HEK293T (cell line): ENCODE results near the gene ZNFX1.

Experiments
- CTCF ChIA-PET: fragments of 350-600 bp; formaldehyde crosslinking; extraction: SDS; loops from one replicate; lab custom pipeline; 2021; ENCODE audit warnings: antibody characterized with exemption, inconsistent platforms; lab: Yijun Ruan, JAX
- POLR2A ChIA-PET: fragments of 350-600 bp; formaldehyde crosslinking; extraction: SDS; loops from one replicate; lab custom pipeline; 2020; ENCODE audit warnings: antibody characterized with exemption, inconsistent platforms; lab: Yijun Ruan, JAX
- DNase-seq: peaks from one replicate; pipeline ENCODE4 v3.0.0; 2012; ENCODE audit warnings: mixed read lengths; ENCODE audit errors: extremely low spot score
- ARNT ChIP-seq: fragments of 450-650 bp; IDR thresholded peaks from 2 replicates; pipeline ENCODE4 v1.6.1; 2017; ENCODE audit warnings: mild to moderate bottlenecking
- BHLHE40 ChIP-seq: fragments of 450-650 bp; IDR thresholded peaks from 2 replicates; pipeline ENCODE4 v1.6.1; 2016; ENCODE audit warnings: mild to moderate bottlenecking, moderate library complexity, borderline replicate concordance
- CTBP1 ChIP-seq: fragments of 450-650 bp; IDR thresholded peaks from 2 replicates; pipeline ENCODE4 v1.6.1; 2016; ENCODE audit warnings: borderline replicate concordance
- ELF4 ChIP-seq: fragments of 450-650 bp; IDR thresholded peaks from 2 replicates; pipeline ENCODE4 v1.6.1; 2017; ENCODE audit warnings: antibody characterized with exemption
- FOXA1 ChIP-seq: fragments of 450-650 bp; IDR thresholded peaks from 2 replicates; pipeline ENCODE4 v1.6.1; 2016; ENCODE audit warnings: mild to moderate bottlenecking
- FOXK2 ChIP-seq: fragments of 450-650 bp; IDR thresholded peaks from 2 replicates; pipeline ENCODE4 v1.6.1; 2016; ENCODE audit warnings: mild to moderate bottlenecking
- FOXM1 ChIP-seq: fragments of 450-650 bp; IDR thresholded peaks from 2 replicates; pipeline ENCODE4 v1.6.1; 2017; ENCODE audit warnings: mild to moderate bottlenecking, borderline replicate concordance
- HDGF ChIP-seq: fragments of 450-650 bp; IDR thresholded peaks from 2 replicates; pipeline ENCODE4 v1.6.1; 2017; ENCODE audit warnings: antibody characterized with exemption, borderline replicate concordance
- L3MBTL2 ChIP-seq: fragments of 450-650 bp; conservative IDR thresholded peaks from 2 replicates; pipeline ENCODE4 v1.6.1; 2016; ENCODE audit warnings: mild to moderate bottlenecking
- LEF1 ChIP-seq: fragments of 450-650 bp; IDR thresholded peaks from 2 replicates; pipeline ENCODE4 v1.6.1; 2017; ENCODE audit warnings: mild to moderate bottlenecking, borderline replicate concordance
- NFRKB ChIP-seq: fragments of 450-650 bp; IDR thresholded peaks from 2 replicates; pipeline ENCODE4 v1.6.1; 2016; ENCODE audit warnings: mild to moderate bottlenecking, moderate library complexity
- PKNOX1 ChIP-seq: fragments of 450-650 bp; IDR thresholded peaks from 2 replicates; pipeline ENCODE4 v1.6.1; 2016
- SP1 ChIP-seq: fragments of 450-650 bp; IDR thresholded peaks from 2 replicates; pipeline ENCODE4 v1.6.1; 2017
- SUZ12 ChIP-seq: fragments of 450-650 bp; IDR thresholded peaks from 2 replicates; pipeline ENCODE4 v1.6.1; 2016; ENCODE audit warnings: mild to moderate bottlenecking
- TARDBP ChIP-seq: fragments of 450-650 bp; IDR thresholded peaks from 2 replicates; pipeline ENCODE4 v1.6.1; 2016
- ZNF384 ChIP-seq: fragments of 450-650 bp; IDR thresholded peaks from 2 replicates; pipeline ENCODE4 v1.6.1; 2016

Gene ZNFX1

GRCh38 chr20:49293122-49293521 lies 15.3 kb upstream of the ZNFX1 start:
- CTCF ChIA-PET: interaction anchor here (1.7 kb wide), 1 partner anchor 47 kb away, joined by 6 read pairs; no protein-coding TSS in a partner anchor
- POLR2A ChIA-PET: interaction anchor here (1.3 kb wide), 1 partner anchor 14 kb away, joined by 3 read pairs; no protein-coding TSS in a partner anchor

GRCh38 chr20:49292010-49292409 lies 14.2 kb upstream of the ZNFX1 start:
- CTCF ChIA-PET: interaction anchor here (1.7 kb wide), 1 partner anchor 46 kb away, joined by 6 read pairs; no protein-coding TSS in a partner anchor
- TF ChIP-seq HDGF (no peak), SUZ12 (no peak), NFRKB (no peak), LEF1 (no peak), FOXK2 (no peak), ARNT (no peak), BHLHE40 (no peak), ELF4 (no peak), SP1 (no peak), FOXA1 (no peak), CTBP1 (no peak), ZNF384 (no peak), PKNOX1 (no peak), FOXM1 (no peak), L3MBTL2 (no peak), TARDBP (no peak)
- POLR2A ChIA-PET: interaction anchor here (2.0 kb wide), 1 partner anchor 12 kb away, joined by 5 read pairs; no protein-coding TSS in a partner anchor
- no peak for DNase-seq

More at GRCh38 chr20:49293122-49293521, 15.3 kb upstream of the ZNFX1 start:
- TF ChIP-seq SUZ12 (no peak), NFRKB (no peak), HDGF (no peak), LEF1 (no peak), ARNT (no peak), FOXA1 (no peak), CTBP1 (no peak), TARDBP (no peak), FOXK2 (no peak), L3MBTL2 (no peak), SP1 (no peak), PKNOX1 (no peak), FOXM1 (no peak), ELF4 (no peak), ZNF384 (no peak), BHLHE40 (no peak)
- no peak for DNase-seq

DNA sequence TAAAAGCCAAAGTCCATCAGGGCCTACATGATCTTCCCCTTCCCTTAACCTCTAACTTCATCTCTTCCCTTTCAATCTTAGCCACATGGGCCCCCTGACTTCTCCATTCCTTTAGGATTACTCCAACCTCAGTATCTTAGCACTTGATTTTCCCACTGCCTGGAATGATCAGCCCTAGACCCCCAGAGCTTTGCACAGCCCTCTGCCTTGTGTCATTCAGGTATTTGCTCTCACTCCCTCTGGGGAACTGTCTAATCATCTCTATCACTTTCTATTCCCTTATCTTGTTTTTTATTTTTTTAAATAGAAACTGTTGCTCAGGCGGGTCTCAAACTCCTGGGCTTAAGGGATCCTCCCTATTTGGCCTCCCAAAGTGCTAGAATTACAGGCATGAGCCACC lies 13.3 kb upstream of the ZNFX1 start:
- POLR2A ChIA-PET: interaction anchor here (1.2 to 2.0 kb wide), 2 partner anchors 11 to 30 kb away, joined by 3 to 5 read pairs; no protein-coding TSS in a partner anchor
- DNase-seq: no peak
- CTCF ChIA-PET: no interaction called here
- TF ChIP-seq LEF1 (no peak), HDGF (no peak), NFRKB (no peak), BHLHE40 (no peak), TARDBP (no peak), ARNT (no peak), PKNOX1 (no peak), L3MBTL2 (no peak), ZNF384 (no peak), FOXM1 (no peak), SUZ12 (no peak), FOXA1 (no peak), FOXK2 (no peak)

DNA sequence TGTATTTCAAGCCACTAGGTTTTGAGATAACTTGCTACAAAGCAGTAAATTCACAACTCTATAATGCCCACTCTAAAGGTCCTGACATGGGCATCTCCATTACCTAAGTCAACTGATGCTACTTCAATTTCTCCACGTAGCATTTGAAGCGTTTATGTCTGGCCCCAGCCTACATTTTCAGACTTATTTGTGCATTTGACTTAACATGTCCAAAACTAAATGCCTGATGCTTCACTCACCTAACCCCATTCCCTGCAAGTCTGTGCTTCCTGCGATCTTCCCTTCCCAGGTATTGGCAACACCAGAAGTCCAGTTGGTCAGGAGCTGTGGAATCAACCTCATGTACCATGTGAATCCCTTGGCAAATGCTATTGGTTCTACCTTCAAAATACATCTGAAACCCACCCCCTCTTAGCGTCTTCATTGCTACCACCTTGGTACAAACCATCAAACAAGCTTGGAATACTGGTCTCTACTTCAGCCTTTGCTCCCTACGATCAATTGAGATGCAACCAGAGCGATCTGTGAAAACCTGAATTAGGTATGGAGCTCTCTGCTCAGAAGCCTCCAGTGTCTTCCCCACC lies 12.8 kb upstream of the ZNFX1 start:
- ChIA-PET CTCF (no interaction called here), POLR2A (interaction anchor here (1.2 to 2.0 kb wide), 2 partner anchors 10 to 30 kb away, joined by 3 to 5 read pairs; no protein-coding TSS in a partner anchor)
- TF ChIP-seq SP1 (no peak), HDGF (no peak), PKNOX1 (no peak), BHLHE40 (no peak), LEF1 (no peak), FOXA1 (no peak), L3MBTL2 (no peak), TARDBP (no peak), NFRKB (no peak)
- DNase-seq: no peak
